ENCODE measurements around the gene AHSG. TPM values are rescaled to one million over a fixed set of nuclear protein-coding genes. Genes with fewer than 3 reads are reported as not detected.

The AHSG gene
- polyA plus RNA-seq, 1 donor: 1.8 TPM

GRCh38 chr3:186592682-186593081 is 20.2 kb upstream of the AHSG start:
- H3K27me3 ChIP-seq (ENCODE audit: control insufficient read depth, insufficient read depth, low read length): no peaks in the 10 kb centered on the region
- no peak overlapping the region for H3K4me3 ChIP-seq (ENCODE audit: low read length)
- WGBS (ENCODE audit: insufficient coverage, low lambda C conversion rate): no CpG with 5 or more reads among the region's 4 CpGs
- no peak overlapping the region for H3K27ac ChIP-seq (ENCODE audit: low read length)
- no peaks in the 10 kb centered on the region for H3K36me3 ChIP-seq (ENCODE audit: control insufficient read depth, insufficient read depth, low read length)
- DNase-seq: no peak
- H3K9me3 ChIP-seq (ENCODE audit: control insufficient read depth, low read depth, low read length): no peaks in the 10 kb centered on the region
- H3K4me1 ChIP-seq (ENCODE audit: control insufficient read depth, insufficient read depth, low read length): peaks cover 56% of the 10 kb centered on the region

GRCh38 chr3:186593862-186594261 is 19.0 kb upstream of the AHSG start:
- Histone ChIP-seq H3K9me3 (ENCODE audit: control insufficient read depth, low read depth, low read length) (no peaks in the 10 kb centered on the region), H3K36me3 (ENCODE audit: control insufficient read depth, insufficient read depth, low read length) (no peaks in the 10 kb centered on the region), H3K27ac (ENCODE audit: low read length) (peak overlapping the region; percentile 87), H3K4me3 (ENCODE audit: low read length) (no peak overlapping the region), H3K4me1 (ENCODE audit: control insufficient read depth, insufficient read depth, low read length) (peaks cover 57% of the 10 kb centered on the region), H3K27me3 (ENCODE audit: control insufficient read depth, insufficient read depth, low read length) (no peaks in the 10 kb centered on the region)
- WGBS (ENCODE audit: insufficient coverage, low lambda C conversion rate): no CpG with 5 or more reads among the region's 3 CpGs
- DNase-seq: peak; percentile 82 to 90

- H3K27me3 ChIP-seq (ENCODE audit: control insufficient read depth, insufficient read depth, low read length): no peaks in the 10 kb centered on the region
- peak in 1 of 2 donors; percentile 41 for DNase-seq
- H3K36me3 ChIP-seq (ENCODE audit: control insufficient read depth, insufficient read depth, low read length): no peaks in the 10 kb centered on the region
- no CpG with 5 or more reads among the region's 6 CpGs for WGBS (ENCODE audit: insufficient coverage, low lambda C conversion rate)
- peak overlapping the region; percentile 87 for H3K27ac ChIP-seq (ENCODE audit: low read length)
- no peaks in the 10 kb centered on the region for H3K9me3 ChIP-seq (ENCODE audit: control insufficient read depth, low read depth, low read length)
- no peak overlapping the region for H3K4me3 ChIP-seq (ENCODE audit: low read length)
- H3K4me1 ChIP-seq (ENCODE audit: control insufficient read depth, insufficient read depth, low read length): peaks cover 57% of the 10 kb centered on the region
Measured at GRCh38 chr3:186594591-186595113, 18.2 kb upstream of the AHSG start.

- WGBS (ENCODE audit: insufficient coverage, low lambda C conversion rate): no CpG with 5 or more reads among the region's 17 CpGs
- H3K27me3 ChIP-seq (ENCODE audit: control insufficient read depth, insufficient read depth, low read length): no peaks in the 10 kb centered on the region
Measured at GRCh38 chr3:186596568-186597287, 16.1 kb upstream of the AHSG start.

GRCh38 chr3:186598108-186598784 is 14.6 kb upstream of the AHSG start:
- Histone ChIP-seq H3K27ac (ENCODE audit: low read length) (peak overlapping the region; percentile 94), H3K9me3 (ENCODE audit: control insufficient read depth, low read depth, low read length) (no peaks in the 10 kb centered on the region), H3K27me3 (ENCODE audit: control insufficient read depth, insufficient read depth, low read length) (no peaks in the 10 kb centered on the region), H3K36me3 (ENCODE audit: control insufficient read depth, insufficient read depth, low read length) (no peaks in the 10 kb centered on the region), H3K4me3 (ENCODE audit: low read length) (no peak overlapping the region), H3K4me1 (ENCODE audit: control insufficient read depth, insufficient read depth, low read length) (peaks cover 49% of the 10 kb centered on the region)
- WGBS (ENCODE audit: insufficient coverage, low lambda C conversion rate): 80% methylated on average over 1 of the region's 11 CpGs
- DNase-seq: no peak

More at GRCh38 chr3:186596568-186597287, 16.1 kb upstream of the AHSG start:
- DNase-seq: no peak
- no peak overlapping the region for H3K27ac ChIP-seq (ENCODE audit: low read length)
- H3K9me3 ChIP-seq (ENCODE audit: control insufficient read depth, low read depth, low read length): no peaks in the 10 kb centered on the region
- no peaks in the 10 kb centered on the region for H3K36me3 ChIP-seq (ENCODE audit: control insufficient read depth, insufficient read depth, low read length)
- no peak overlapping the region for H3K4me3 ChIP-seq (ENCODE audit: low read length)
- peaks cover 50% of the 10 kb centered on the region for H3K4me1 ChIP-seq (ENCODE audit: control insufficient read depth, insufficient read depth, low read length)

GRCh38 chr3:186598794-186599141 is 14.1 kb upstream of the AHSG start:
- DNase-seq: peak in 1 of 2 donors; percentile 46
- peak overlapping the region; percentile 94 for H3K27ac ChIP-seq (ENCODE audit: low read length)
- H3K27me3 ChIP-seq (ENCODE audit: control insufficient read depth, insufficient read depth, low read length): no peaks in the 10 kb centered on the region
- H3K4me3 ChIP-seq (ENCODE audit: low read length): no peak overlapping the region
- no peaks in the 10 kb centered on the region for H3K9me3 ChIP-seq (ENCODE audit: control insufficient read depth, low read depth, low read length)
- no CpG with 5 or more reads among the region's 4 CpGs for WGBS (ENCODE audit: insufficient coverage, low lambda C conversion rate)
- no peaks in the 10 kb centered on the region for H3K36me3 ChIP-seq (ENCODE audit: control insufficient read depth, insufficient read depth, low read length)
- peaks cover 44% of the 10 kb centered on the region for H3K4me1 ChIP-seq (ENCODE audit: control insufficient read depth, insufficient read depth, low read length)

GRCh38 chr3:186599142-186599784 is 13.6 kb upstream of the AHSG start:
- WGBS (ENCODE audit: insufficient coverage, low lambda C conversion rate): 40% methylated on average over 2 of the region's 12 CpGs

GRCh38 chr3:186599785-186600166 is 13.1 kb upstream of the AHSG start:
- H3K27me3 ChIP-seq (ENCODE audit: control insufficient read depth, insufficient read depth, low read length): no peaks in the 10 kb centered on the region
- no CpG with 5 or more reads among the region's 2 CpGs for WGBS (ENCODE audit: insufficient coverage, low lambda C conversion rate)
- DNase-seq: peak in 1 of 2 donors; percentile 14
- peaks cover 35% of the 10 kb centered on the region for H3K4me1 ChIP-seq (ENCODE audit: control insufficient read depth, insufficient read depth, low read length)
- H3K9me3 ChIP-seq (ENCODE audit: control insufficient read depth, low read depth, low read length): no peaks in the 10 kb centered on the region
- H3K27ac ChIP-seq (ENCODE audit: low read length): peak overlapping the region; percentile 94
- no peaks in the 10 kb centered on the region for H3K36me3 ChIP-seq (ENCODE audit: control insufficient read depth, insufficient read depth, low read length)
- no peak overlapping the region for H3K4me3 ChIP-seq (ENCODE audit: low read length)

More at GRCh38 chr3:186599142-186599784, 13.6 kb upstream of the AHSG start:
- H3K4me1 ChIP-seq (ENCODE audit: control insufficient read depth, insufficient read depth, low read length): peaks cover 40% of the 10 kb centered on the region
- H3K27ac ChIP-seq (ENCODE audit: low read length): peak overlapping the region; percentile 94
- H3K27me3 ChIP-seq (ENCODE audit: control insufficient read depth, insufficient read depth, low read length): no peaks in the 10 kb centered on the region
- H3K36me3 ChIP-seq (ENCODE audit: control insufficient read depth, insufficient read depth, low read length): no peaks in the 10 kb centered on the region
- DNase-seq: peak; percentile 42 to 79
- no peaks in the 10 kb centered on the region for H3K9me3 ChIP-seq (ENCODE audit: control insufficient read depth, low read depth, low read length)
- H3K4me3 ChIP-seq (ENCODE audit: low read length): no peak overlapping the region

GRCh38 chr3:186600896-186601295 is 12.0 kb upstream of the AHSG start:
- H3K36me3 ChIP-seq (ENCODE audit: control insufficient read depth, insufficient read depth, low read length): no peaks in the 10 kb centered on the region

GRCh38 chr3:186603159-186603558 is 9.7 kb upstream of the AHSG start:
- no peak overlapping the region for H3K4me3 ChIP-seq (ENCODE audit: low read length)
- no peaks in the 10 kb centered on the region for H3K36me3 ChIP-seq (ENCODE audit: control insufficient read depth, insufficient read depth, low read length)
- no peaks in the 10 kb centered on the region for H3K9me3 ChIP-seq (ENCODE audit: control insufficient read depth, low read depth, low read length)
- DNase-seq: no peak
- H3K4me1 ChIP-seq (ENCODE audit: control insufficient read depth, insufficient read depth, low read length): peaks cover 42% of the 10 kb centered on the region
- no peak overlapping the region for H3K27ac ChIP-seq (ENCODE audit: low read length)
- no peaks in the 10 kb centered on the region for H3K27me3 ChIP-seq (ENCODE audit: control insufficient read depth, insufficient read depth, low read length)
- WGBS (ENCODE audit: insufficient coverage, low lambda C conversion rate): 89% methylated on average over 3 of the region's 7 CpGs

More at GRCh38 chr3:186600896-186601295, 12.0 kb upstream of the AHSG start:
- H3K9me3 ChIP-seq (ENCODE audit: control insufficient read depth, low read depth, low read length): no peaks in the 10 kb centered on the region
- no peak overlapping the region for H3K4me3 ChIP-seq (ENCODE audit: low read length)
- peaks cover 39% of the 10 kb centered on the region for H3K4me1 ChIP-seq (ENCODE audit: control insufficient read depth, insufficient read depth, low read length)
- no peak for DNase-seq
- 78% methylated on average over 1 of the region's 3 CpGs for WGBS (ENCODE audit: insufficient coverage, low lambda C conversion rate)
- H3K27me3 ChIP-seq (ENCODE audit: control insufficient read depth, insufficient read depth, low read length): no peaks in the 10 kb centered on the region
- peak overlapping the region; percentile 94 for H3K27ac ChIP-seq (ENCODE audit: low read length)

Measured in large intestine (tissue), 3 donors.